Dedifferentiated amniotic fluid mesenchymal stem cell (primary cell): ENCODE data around the gene ALDH9A1.
"Not testable (repeated sequence)": the region's sequence is repeated elsewhere in the genome, so short reads cannot be mapped to it uniquely, and the experiment has no call there.

Source experiments
- DNase-seq: peaks from one replicate; pipeline ENCODE4 v3.0.0-alpha.2; 2016; ENCODE audit errors: extremely low spot score

ALDH9A1 gene

DNA sequence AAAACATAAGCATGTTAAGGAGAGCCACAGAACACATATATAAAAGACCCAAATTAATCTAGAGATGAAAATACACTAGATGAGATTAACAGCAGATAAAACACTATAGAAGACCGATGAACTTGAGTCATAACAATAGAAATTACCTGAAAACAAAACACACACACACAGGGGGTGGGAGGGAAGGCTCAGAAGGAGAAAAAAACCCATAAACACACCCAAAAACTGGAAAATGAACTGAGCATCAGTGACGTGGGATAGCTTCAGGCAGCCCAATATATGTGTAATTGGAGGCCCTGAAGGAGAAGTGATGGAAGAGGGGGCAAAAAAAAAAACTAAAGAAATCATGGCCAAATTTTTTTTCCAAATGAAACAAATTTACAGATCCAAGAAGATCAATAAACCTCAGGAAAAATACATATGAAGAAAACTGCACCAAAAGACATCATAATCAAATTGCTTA lies 11.4 kb downstream of the ALDH9A1 start:
- DNase-seq, result no peak

DNA sequence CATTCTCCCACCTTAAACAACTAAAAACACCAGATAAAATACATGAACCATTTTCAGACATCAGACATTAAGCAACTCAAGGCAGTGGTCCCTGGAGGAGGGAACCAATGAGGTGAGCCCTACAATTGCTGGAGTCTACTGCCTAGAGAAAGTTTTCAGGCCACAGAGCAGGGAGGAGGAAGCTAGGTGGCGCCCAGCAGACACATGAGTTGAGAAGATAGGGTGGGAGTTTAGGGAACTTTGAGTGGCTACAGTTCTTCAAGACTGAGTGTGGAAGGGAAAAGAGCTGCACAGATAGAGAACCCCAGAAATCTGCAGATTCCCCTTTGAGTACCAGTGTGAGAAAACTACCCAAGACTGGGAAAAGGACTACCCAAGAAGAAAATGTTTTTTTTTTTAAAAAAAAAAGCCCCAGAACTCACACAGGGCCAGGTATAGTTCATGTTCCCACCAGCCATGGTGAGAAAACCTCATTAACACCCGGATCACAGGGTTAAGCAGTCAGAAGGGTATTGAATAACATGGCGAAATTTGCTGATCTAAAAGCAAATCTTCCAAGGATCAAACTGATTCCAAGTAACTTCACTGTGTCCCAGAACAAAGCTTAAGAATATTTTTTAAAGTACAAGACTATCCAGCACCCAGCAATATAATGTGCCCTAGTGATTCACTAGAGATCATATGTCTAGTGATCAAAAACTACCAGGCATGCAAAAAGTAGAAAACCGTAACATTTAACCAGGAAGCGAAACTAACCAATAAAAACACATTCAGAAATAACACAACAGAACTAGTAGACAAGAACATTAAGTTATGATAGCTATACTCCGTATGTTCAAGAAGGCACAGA lies 12.0 kb downstream of the ALDH9A1 start:
- DNase-seq, result no peak

DNA sequence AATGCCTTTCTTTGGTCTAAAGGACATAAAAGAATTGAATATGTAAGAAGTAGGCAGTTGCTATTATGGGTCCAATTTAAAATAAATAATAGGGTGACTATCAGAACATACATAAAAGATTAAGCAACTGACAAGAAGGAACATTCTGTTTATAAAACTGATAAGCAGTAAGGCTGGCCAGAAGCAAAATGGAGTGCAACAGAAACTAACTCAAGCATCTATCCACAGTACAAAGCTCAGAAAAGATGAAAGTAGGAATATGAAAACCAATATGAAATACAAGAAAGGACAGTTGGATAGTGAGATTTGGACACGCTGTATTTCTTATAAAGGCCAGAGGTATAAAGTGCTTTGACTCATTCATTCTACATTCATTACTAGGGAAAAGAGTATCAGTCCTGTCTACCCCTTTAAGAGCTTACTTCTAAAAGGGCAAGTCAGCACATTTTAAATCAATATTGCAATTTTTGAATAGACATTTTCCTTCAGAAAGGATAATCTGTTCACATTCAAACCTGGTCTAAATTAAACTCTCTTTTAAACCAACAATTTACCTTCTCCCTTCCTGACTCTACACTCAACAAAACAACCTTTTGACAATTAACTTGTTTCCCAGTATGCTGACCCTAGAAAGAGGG lies 14.4 kb downstream of the ALDH9A1 start:
- DNase-seq, result no peak

DNA sequence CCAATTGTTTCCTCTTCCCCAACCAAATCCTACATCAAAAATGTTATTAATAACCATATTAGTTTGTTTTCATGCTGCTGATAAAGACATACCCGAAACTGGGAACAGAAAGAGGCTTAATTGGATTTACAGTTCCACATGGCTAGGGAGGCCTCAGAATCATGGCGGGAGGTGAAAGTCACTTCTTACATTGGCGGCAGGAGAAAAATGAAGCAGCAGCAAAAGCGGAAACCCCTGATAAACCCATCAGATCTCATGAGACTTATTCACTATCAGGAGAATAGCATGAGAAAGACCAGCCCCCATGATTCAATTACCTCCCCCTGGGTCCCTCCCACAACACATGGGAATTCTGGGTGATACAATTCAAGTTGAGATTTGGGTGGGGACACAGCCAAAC lies 17.6 kb downstream of the ALDH9A1 start:
- not testable (repeated sequence) for DNase-seq

DNA sequence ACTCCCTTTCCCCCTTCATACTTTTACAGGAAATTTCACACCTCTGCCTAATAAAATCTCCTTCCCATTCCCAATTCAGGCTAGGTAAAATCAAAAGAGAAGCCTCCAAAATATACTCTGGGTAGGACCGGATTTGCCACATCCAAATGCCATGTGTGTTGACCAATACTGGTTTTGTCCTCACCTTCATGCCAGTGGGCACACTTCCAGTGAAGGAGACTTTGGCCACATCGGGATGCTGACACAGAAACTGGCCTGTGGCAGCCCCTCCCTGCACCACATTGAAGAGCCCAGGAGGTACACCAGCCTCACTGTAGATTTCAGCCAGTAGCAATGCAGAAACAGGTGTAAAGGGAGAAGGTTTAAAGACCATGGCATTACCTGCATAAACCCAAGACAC lies 18.1 kb downstream of the ALDH9A1 start:
- DNase-seq, result no peak

DNA sequence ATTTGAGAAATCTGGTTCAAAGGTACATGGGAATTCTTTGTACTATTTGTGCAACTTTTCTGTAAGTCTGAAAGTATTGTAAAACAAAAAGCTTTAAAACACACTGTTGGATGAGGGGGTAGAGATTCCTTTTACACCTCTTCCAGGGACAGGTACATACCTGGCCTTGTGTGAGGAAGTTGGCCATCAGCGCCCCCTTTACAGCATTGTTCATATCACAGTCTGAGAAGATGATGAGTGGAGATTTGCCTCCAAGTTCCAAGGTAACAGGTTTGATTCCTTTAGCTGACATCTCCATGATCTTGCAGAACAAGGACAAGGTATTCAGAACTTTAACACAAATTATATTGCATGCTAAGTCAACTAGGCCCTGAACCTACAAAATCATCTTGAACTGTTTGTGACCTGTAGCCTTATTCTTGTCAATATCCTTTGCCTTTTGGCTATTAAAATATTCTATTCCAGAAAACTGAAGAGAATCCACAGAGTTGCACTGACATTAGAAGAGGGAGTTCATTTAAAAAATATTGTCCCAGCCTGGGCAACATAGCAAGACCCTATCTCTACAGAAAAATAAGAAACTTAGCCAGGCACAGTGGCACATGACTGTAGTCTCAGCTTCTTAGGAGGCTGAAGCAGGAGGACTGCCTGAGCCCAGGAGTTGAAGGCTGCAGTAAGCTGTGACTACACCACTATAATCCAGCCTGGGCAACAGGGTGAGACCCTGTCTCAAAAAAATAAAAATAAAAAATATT lies 18.9 kb downstream of the ALDH9A1 start:
- DNase-seq, result no peak

DNA sequence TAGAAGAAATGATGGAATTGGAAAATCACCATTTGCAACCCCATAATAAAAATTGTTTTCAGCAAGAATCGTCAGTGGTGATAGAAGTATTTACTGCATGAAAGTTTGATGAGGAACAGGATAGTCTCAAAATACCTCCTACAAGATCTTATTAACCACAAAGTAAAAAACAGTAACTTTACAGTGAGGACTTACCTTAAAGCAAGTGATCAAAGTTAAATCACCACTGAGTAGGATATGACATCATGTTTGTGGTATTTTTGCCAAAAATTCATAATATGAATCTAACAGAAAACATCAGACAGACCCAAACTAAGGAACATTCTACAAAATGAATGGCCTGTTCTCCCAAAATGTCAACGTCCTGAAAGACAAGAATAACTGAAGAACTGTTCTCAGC lies 19.9 kb downstream of the ALDH9A1 start:
- no peak for DNase-seq

DNA sequence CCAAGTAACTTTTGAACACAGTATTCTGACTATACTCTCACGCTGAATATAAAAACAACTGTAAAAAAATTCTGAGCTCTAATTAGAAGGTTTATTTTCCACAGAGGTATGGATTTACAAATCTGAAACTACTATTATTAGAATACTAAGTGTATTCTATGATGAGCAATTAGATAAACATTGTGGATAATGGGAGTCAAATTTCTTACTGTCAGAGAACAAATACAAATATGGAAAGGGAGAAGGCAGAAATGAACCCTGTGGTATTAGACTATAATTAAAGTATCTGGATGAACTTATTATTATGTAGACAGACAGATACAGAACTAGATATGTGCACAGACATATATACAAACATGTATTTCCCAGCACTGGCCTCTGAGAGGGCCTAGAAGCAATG lies 22.6 kb downstream of the ALDH9A1 start:
- no peak for DNase-seq

DNA sequence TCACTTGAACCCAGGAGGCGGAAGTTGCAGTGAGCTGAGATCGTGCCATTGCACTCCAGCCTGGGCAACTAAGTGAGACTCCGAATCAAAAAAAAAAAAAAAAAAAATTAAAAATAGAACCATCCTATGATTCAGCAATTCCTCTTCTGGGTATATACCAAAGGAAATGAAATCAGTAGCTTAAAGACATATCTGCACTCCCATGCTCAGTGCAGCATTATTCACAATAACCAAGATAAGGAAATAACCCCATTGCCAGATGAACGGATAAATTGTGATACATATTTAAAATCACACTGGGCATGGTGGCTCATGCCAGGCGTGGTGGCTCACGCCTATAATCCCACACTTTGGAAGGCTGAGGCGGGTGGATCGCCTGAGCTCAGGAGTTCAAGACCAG lies 23.8 kb downstream of the ALDH9A1 start:
- no peak for DNase-seq

DNA sequence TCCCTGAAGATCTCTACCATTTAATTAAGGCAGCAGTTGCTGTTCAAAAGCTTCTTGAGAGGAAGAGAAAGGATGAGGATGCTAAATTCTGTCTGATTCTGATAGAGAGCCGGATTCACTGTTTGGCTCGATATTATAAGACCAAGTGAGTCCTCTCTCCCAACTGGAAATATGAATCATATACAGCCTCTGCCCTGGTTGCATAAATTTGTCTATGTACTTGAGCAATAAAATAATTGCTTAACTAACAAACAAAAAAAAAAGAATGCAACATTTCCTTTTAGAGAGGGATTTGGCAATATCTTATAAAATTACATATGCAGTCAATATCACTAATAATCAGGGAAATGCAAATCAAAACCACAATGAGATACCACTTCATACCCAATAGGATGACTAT lies 26.8 kb downstream of the ALDH9A1 start:
- no peak for DNase-seq

DNA sequence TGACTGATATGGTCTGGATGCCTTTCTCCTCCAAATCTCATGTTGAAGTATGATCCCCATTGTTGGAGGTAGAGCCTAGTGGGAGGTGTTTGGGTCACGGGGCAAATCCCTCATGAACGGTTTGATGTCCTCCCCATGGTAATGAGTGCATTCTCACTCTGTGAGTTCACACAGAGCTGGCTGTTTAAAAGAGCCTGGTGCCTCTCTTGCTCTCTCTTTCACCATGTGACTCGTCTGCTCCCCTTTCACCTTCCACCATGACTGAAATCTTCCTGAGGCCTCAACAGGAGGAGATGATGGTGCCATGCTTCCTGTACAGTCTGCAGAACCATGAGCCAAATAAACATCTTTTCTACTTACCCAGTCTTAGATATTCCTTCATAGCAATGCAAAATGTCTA lies 30.2 kb downstream of the ALDH9A1 start:
- no peak for DNase-seq

DNA sequence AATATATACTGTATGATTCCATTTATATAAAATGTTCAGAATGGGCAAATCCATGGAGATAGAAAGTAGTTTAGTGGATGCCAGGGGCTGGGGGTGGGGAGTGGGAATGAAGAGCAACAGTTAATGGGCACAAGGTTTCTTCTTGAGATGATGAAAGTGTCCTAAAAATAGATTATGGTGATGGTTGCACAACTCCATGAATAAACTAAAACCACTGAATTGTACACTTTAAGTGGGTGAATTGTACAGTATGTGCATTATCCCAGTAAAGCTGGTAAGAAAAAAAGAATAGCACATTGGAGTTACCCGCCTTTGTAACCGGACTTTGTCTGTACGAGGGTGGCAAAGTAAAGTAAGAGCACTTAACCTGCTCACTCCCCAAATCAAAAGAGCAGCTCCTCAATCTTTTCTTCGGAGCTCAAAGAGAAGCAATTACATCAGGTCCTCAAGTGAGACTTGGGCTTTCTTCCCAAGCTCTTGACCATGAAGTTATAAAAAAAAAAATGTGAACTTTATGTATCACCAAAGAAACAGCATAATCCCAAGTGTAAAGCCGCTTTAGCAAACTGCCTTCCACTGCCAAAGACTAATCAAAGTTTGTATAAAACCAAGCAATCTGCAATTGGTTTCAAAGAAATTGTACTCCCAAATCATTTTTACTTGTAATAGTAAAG lies 32.1 kb downstream of the ALDH9A1 start:
- DNase-seq, result no peak

DNA sequence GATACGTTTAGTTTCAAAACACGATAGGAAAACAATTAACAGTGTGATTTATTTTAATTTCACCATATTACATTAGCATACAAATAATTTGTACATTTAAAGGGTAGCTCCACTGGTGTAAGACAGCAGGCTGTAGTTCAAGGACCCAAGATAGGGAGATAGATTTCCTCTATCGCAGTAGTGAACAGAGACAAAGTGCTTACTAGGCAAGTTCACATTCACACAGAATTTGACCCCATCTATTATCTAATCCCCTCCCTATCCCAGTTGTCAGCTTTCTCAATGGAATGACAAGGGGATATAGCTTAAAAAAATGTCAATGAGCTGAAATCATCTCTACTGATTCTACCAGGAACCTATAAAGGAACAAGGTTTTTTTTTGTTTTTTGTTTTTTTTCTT lies 36.2 kb downstream of the ALDH9A1 start:
- DNase-seq, result no peak

DNA sequence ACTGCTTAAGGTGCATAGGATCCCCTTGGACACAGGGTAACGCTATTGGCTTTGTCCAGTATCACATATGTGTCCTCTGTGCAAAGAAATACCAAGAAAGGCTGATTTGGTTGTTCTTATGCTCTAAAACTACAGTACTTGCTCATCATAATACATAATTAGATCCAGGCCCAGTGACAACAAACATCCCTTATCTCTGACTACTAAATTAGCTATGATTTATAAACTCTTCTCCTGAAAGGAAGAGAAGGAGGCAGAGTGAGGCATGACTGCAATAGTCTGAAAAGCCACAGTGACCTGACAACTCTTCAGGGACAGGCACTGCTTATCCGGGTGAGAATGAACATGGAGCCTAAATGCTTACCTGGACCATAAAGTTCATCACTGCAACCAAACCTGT lies 36.7 kb downstream of the ALDH9A1 start:
- no peak for DNase-seq

DNA sequence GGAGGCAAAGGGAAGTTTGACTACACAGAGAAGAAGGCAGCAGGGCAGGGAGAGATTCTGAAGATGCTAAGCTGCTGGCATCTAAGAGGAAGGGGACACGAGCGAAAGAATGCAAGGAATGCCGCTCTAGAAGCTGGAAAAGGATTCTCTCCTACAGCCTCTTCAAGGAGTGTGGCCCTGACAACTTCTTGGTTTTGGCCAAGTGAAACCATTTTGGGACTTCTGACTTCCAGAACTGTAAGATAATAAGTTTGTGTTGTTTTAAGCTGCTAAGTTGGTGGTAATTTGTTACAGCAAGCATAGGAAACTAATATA lies 38.8 kb downstream of the ALDH9A1 start:
- DNase-seq, result no peak

DNA sequence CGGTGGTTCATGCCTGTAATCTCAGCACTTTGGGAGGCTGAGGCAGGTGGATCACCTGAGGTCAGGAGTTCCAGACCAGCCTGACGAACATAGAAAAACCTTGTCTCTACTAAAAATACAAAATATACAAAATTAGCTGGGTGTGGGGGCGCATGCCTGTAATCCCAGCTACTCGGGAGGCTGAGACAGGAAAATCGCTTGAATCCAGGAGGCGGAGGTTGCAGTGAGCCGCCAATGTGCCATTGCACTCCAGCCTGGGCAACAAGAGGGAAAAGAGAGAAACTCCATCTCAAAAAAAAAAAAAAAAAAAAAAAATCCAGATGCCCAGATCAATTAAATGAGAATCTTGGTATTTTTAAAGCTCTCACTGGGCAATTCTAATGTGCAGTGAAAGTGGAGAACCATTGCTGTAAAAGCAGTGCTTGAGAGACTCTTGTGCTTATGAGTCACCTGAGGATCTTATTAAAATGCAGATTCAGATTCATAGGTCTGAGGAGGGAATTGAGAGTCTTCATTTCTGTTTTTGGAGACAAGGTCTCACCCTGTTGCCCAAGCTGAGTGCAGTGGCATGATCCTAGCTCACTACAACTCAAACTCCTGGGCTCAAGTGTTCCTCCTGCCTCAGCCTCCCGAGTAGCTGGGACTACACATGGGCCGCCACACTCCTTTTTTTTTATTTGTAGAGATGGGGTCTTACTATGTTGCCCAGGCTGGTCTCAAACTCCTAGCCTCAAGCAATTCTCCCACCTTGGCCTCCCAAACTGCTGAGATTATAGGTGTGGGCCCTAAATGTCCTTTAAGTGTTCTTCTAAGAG lies 39.4 kb downstream of the ALDH9A1 start:
- DNase-seq, result not testable (repeated sequence)

DNA sequence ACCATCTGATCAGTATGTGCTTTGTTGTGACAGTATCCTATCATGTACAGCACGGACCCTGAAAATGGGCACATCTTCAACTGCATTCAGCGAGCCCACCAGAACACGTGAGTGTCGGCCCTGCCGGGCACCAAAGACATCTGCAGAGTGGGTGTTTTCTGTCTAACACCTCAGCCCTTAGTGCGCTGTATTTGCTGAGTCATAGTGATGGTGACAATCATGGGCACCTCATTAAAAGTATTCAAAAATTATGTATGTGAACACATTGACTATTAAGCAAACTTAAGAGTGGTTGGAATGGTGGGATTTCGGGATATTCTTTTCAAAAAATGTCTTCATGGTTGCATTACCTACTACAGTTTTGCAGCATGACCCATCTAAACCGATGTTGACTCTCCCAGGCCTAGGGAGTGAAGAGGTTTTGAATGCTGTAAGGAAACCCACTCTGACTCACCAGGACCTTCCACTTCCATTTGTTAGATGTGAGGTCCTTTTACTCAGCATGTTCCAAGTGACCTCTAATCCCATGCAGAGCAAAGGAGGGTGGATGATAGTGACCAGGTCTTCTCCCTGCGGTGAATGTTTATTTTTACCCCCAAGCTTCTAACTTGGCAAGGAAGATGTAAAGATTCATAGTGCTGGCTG lies 47.3 kb downstream of the ALDH9A1 start:
- no peak for DNase-seq

DNA sequence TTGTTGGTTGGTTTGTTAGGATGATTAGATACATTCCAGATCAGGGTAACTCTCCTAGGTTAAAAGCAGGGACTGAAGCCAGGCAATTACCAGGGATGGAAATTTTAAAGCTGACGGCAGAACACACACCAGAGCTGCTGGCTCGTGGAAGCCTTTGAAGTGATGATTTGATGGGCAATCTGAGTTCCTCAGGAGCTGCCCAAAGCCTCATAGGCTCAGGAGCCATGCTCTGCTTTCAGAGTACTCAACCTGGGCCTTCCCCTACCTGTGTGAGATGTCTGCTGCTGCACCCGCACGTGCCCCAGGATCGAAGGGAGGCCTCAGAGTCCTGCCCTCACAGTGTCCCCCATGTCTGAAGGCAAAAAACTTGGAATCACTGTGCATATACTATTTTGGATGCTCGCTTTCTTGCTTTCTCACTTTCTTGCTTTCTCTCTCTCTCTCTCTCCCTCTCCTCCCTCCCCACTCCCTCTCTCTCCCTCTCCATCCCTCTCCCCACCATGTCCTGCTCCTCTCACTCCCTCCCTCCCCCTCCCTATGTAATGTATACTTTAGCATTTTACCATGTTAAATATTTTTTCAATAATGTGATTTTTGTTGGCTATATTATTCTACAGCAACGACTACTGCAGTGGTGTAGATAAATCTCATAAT lies 49.3 kb downstream of the ALDH9A1 start:
- no peak for DNase-seq

DNA sequence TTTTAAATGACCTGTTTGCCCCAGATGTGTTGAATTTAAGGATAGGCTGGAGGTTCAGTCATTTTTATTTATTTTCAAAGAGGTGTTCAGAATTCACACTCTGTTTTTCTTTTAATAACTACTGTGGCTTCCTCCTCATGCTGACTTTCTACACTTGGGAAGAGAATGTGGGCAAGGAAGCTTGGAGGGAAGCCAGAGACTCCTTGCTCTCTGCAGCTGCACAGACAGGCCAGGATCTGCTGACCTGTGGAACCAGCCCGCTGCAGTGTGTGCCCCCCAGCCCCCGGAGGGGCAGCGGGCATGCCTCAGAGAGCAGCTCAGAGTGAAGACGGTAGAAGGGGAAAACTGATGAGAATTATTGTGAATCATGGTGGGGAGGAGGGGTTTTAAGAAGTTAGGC lies 50.4 kb downstream of the ALDH9A1 start:
- DNase-seq, result no peak

DNA sequence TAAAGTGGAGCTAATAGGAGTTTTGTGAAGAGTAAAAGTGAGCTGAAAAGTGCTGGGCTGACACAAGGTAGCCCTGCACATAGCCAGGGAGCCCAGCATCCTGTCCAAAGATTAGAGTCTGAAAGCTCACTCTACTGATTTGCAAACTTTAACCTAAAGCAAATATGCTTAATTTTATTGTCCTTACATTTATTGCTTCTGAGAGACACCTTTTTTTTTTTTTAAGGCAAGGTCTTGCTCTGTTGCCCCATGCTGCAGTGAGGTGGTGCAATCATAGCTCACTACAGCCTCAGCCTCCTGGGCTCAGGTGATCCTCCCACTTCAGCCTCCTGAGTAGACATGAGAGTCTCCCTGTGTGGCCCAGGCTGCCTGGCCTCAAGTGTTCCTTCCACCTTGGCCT lies 50.8 kb downstream of the ALDH9A1 start:
- no peak for DNase-seq
